HG03196 (cell line): ENCODE data around the gene ARHGAP26.
A peak's percentile ranks its signal among the peaks of the same experiment; 100 is the strongest.
"Not testable (repeated sequence)": the region's sequence is repeated elsewhere in the genome, so short reads cannot be mapped to it uniquely, and the experiment has no call there.

Source experiments
- ATAC-seq: cut with Tn5 transposase; IDR thresholded peaks from one replicate; pipeline ENCODE4 v1.9.1; 2021; ENCODE audit not compliant: unreplicated experiment

ARHGAP26 gene

DNA sequence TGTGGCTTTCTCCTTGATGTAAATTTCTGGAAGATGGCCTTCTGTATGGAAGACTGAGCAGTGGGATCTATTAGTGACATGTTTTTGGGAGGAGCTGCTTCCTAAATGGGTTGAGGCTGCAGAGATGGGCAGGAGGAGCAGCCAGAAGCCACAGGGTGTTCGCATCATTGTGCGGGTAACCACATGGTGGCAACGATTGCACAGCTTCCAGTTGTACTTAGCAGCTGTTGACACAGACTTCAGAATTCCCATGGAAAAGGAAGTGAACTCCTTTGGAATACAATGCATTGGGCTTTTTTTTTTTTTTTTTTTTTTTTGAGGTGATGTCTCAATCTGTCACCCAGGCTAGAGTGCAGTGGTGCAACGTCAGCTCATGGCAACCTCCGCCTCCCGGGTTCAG is 336.0 kb downstream of the ARHGAP26 start:
- ATAC-seq = no peak

- no peak for ATAC-seq
Measured at GRCh38 chr5:143108498-143109128, 338.4 kb downstream of the ARHGAP26 start.

DNA sequence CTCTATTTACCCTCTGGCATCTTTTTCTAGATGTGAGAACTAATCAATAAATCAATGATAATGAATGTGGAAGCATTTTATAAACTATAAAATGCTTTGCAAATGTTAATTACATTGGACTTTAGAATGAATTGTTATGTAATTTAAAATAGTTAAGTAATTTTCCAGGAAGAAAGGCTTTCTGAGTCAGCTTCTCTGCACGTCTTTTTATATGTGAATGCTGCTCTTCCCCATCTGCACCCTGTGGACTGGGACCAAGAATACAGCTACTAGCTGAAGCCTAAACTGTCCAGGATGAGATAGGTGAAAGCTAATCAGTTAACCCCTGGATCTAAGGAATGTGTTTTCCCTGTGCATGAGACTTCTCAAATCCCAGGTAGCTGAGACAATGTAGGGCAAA is 340.4 kb downstream of the ARHGAP26 start:
- ATAC-seq = no peak

GRCh38 chr5:143111799-143112198 is 341.6 kb downstream of the ARHGAP26 start:
- no peak for ATAC-seq

- no peak for ATAC-seq
Measured at GRCh38 chr5:143113461-143113860, 343.3 kb downstream of the ARHGAP26 start.

DNA sequence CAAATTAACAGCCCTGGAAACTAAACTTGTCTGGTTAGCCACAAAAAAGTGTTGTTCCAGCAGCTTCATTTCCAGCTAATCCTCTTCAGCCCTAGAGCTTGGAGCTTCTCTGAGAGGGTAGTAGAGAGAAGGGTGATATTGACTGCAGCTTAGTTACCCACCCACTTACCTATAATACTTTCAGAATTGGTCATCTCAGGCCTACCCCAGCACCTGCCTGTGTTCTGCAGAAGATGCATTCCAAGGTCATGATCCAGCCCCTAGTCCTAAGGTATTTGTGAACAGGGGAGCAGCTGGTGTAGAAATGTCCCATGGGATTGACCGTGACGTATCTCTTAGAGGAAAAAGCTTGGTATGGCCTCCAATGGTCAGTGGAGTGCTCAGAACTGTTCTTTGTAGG is 344.3 kb downstream of the ARHGAP26 start:
- ATAC-seq = no peak

DNA sequence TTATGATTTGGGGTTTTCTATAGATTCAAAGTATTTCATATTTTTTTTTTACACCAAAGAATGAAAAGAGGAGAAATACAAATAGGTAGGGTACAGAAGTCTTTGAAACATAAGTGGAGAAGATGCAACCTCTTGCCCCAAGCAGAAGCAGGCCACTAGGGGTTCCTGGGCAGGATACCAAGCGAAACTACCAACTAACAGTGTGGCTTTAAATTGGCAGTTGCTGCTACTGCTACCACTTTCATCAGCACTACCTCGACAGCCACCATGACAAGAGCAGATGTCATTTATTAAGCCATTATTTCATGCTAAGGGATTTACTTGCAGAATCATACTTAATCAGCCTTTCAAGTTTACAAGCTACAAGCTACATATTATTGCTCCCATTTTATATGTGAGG is 345.2 kb downstream of the ARHGAP26 start:
- no peak for ATAC-seq

- no peak for ATAC-seq
Measured at GRCh38 chr5:143116814-143117213, 346.6 kb downstream of the ARHGAP26 start.

DNA sequence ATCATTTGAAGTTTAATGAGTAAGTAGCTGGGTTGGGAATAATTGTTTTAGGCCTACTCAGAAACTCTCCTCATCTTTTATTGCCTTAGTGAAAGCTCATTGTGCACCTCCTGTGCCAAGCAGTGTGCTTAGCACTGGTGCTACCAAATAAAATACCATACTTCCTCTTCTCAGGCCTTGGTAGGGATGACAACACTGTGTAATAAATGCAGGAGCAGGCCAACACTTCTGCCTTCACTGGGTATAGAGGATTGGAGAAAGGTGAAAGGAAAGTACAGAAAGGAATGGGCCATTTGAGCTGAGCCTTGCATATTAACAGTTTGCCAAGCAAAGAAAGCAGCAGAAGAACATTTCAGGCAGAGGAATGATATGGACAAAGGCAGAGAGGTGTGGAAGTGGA is 347.6 kb downstream of the ARHGAP26 start:
- no peak for ATAC-seq

- ATAC-seq = no peak
Measured at GRCh38 chr5:143118222-143118621, 348.0 kb downstream of the ARHGAP26 start.

GRCh38 chr5:143118818-143119217 is 348.6 kb downstream of the ARHGAP26 start:
- not testable (repeated sequence) for ATAC-seq

GRCh38 chr5:143119291-143119769 is 349.2 kb downstream of the ARHGAP26 start:
- peak; percentile 49 for ATAC-seq

- no peak for ATAC-seq
Measured at GRCh38 chr5:143119881-143120341, 349.7 kb downstream of the ARHGAP26 start.

- ATAC-seq = no peak
Measured at GRCh38 chr5:143120460-143121134, 350.4 kb downstream of the ARHGAP26 start.

- ATAC-seq = no peak
Measured at GRCh38 chr5:143121135-143121475, 350.9 kb downstream of the ARHGAP26 start.

DNA sequence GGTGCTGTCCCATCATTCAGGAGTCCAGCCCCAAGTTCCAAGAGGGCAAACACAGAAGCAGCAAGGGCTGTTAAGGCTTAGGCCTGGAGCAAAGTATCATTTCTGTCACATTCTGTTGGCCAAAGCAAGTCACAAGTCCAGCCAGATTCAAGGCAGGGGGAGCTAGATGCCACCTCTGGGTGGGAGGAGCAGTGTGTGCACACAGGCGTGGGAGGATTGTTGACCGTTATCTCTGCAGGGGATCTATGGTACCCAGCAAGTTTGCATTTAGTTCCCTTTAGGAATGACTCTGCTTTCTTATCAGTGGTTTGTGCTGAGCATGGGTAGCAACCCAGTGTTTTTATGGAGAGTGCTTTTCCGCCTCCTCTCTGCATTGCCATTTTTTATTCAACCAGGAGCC is 354.4 kb downstream of the ARHGAP26 start:
- ATAC-seq = no peak

DNA sequence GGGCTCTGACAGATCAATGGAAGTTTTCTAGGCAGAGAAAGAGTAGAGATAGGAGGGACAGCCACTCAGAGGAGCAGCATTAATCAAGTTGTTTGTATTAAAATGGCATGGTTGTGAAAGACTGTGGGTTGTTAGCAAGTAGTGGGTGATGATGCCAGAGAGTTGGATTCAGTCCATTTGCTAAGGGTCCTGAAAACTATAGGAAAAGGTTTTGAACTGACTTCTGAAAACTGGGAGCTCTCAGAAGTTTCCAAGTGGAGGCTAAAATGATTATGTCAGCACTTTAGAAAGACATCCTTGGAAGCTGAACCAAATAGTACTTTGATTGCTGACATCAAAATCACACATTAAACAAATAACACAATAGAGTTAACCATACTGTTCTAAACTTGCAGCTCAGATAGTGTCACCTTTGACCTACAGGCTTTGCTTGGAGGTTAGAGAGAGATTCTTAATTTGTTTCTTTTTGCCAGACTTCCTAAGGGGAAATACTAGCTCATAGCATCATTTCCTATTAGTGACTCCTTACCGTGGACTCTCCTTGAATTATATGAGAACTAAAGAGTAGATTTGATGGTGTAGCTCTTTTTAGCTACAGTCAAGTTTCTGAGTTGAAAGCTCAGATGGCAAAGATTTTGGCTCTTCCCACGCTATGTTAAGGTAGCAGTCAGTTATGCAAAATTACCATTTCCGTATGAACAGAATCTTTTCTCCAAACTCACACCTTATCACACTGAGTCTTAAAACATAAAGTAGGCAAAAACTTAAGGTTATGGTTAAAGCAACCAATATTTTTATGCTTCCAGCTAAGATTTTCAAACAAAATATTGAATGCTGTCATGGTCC is 356.2 kb downstream of the ARHGAP26 start:
- no peak for ATAC-seq

- ATAC-seq = no peak
Measured at GRCh38 chr5:143128412-143129071, 358.4 kb downstream of the ARHGAP26 start.

DNA sequence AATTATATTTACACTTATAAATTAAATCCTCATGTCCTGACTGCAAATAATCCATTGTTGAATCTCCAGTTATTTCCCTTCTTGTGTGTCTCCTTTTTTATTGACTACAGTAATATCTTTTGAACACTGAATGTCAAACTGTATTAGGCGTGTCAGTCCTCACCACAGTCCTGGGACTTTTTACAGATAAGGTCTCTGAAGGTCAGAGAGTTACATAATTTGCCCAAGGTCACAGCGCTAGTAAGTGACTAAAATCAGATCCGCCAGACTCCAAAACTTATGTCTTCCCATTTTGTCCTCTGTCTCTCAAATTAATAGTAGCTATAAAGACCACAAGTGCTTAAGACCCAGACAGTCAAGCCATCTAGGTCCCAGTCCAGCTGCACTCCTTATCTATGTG is 359.0 kb downstream of the ARHGAP26 start:
- ATAC-seq = no peak

GRCh38 chr5:143129910-143130612 is 359.9 kb downstream of the ARHGAP26 start:
- no peak for ATAC-seq
